ENCODE measurements around the gene TRIM3.

The TRIM3 gene

GRCh38 chr11:6456361-6457073, 17.2 kb downstream of the TRIM3 start:
- no peak for DNase-seq (ENCODE audit: low read depth in 2 of 2)
- no peak for TF ChIP-seq CTCF (IDR thresholded peaks at IDR 0.05; ENCODE audit: low read depth, low read length)
- no peak overlapping the region for H3K4me3 ChIP-seq (replicated peaks in 1 of 2; ENCODE audit: low read depth in 2 of 2, low read length in 2 of 2)

GRCh38 chr11:6455070-6455469, 18.7 kb downstream of the TRIM3 start:
- no peak for TF ChIP-seq CTCF (IDR thresholded peaks at IDR 0.05; ENCODE audit: low read depth, low read length)
- DNase-seq (ENCODE audit: low read depth in 2 of 2) = no peak
- H3K4me3 ChIP-seq (replicated peaks in 1 of 2; ENCODE audit: low read depth in 2 of 2, low read length in 2 of 2) = no peak overlapping the region

GRCh38 chr11:6453152-6453551, 20.6 kb downstream of the TRIM3 start:
- no peak for DNase-seq (ENCODE audit: low read depth in 2 of 2)
- H3K4me3 ChIP-seq (replicated peaks in 1 of 2; ENCODE audit: low read depth in 2 of 2, low read length in 2 of 2) = no peak overlapping the region
- TF ChIP-seq CTCF (IDR thresholded peaks at IDR 0.05; ENCODE audit: low read depth, low read length) = no peak

- H3K4me3 ChIP-seq (replicated peaks in 1 of 2; ENCODE audit: low read depth in 2 of 2, low read length in 2 of 2) = no peak overlapping the region
- DNase-seq (ENCODE audit: low read depth in 2 of 2) = peak; percentile 29 to 60
- no peak for TF ChIP-seq CTCF (IDR thresholded peaks at IDR 0.05; ENCODE audit: low read depth, low read length)
These were observed 21.5 kb downstream of the TRIM3 start for GRCh38 chr11:6452219-6452618.

- DNase-seq (ENCODE audit: low read depth in 2 of 2) = no peak
- H3K4me3 ChIP-seq (replicated peaks in 1 of 2; ENCODE audit: low read depth in 2 of 2, low read length in 2 of 2) = no peak overlapping the region
- no peak for TF ChIP-seq CTCF (IDR thresholded peaks at IDR 0.05; ENCODE audit: low read depth, low read length)
These were observed 25.2 kb downstream of the TRIM3 start for GRCh38 chr11:6448574-6448973.

- TF ChIP-seq CTCF (IDR thresholded peaks at IDR 0.05; ENCODE audit: low read depth, low read length) = peak; percentile 88
- peak; percentile 60 to 76 for DNase-seq (ENCODE audit: low read depth in 2 of 2)
- no peak overlapping the region for H3K4me3 ChIP-seq (replicated peaks in 1 of 2; ENCODE audit: low read depth in 2 of 2, low read length in 2 of 2)
These were observed 30.3 kb downstream of the TRIM3 start for GRCh38 chr11:6443269-6444003.
